IMR-90 (cell line): ENCODE data around the gene TEX44. TPM values are rescaled to one million over a fixed set of nuclear protein-coding genes. Genes with fewer than 3 reads are reported as not detected.
A peak's percentile ranks its signal among the peaks of the same experiment; 100 is the strongest.

Experiments used
- ATAC-seq: fragments of 200-7000 bp; cut with Tn5 transposase; 2 replicates; pipeline ENCODE4 v1.9.1; 2020; ENCODE audit warnings: low read depth, mild to moderate bottlenecking, moderate library complexity
- BruUV-seq: library from RNA; stranded (reverse); fragments of 400-500 nt; replicated peaks from 2 replicates; lab custom pipeline; 2021; lab: Mats Ljungman, UMichigan
- CTCF ChIA-PET: fragments of 300-600 bp; formaldehyde crosslinking; extraction: SDS; loops from one replicate; lab custom pipeline; 2021; ENCODE audit warnings: antibody characterized with exemption; lab: Yijun Ruan, JAX
- POLR2A ChIA-PET: fragments of 300-600 bp; sonication (Branson Sonifier 250); formaldehyde crosslinking; loops from one replicate; lab custom pipeline; 2022; ENCODE audit warnings: antibody characterized with exemption; ENCODE audit not compliant: unreplicated experiment; lab: Charles Lee
- DNase-seq: peaks from one replicate; pipeline ENCODE4 v3.0.0; 2013
- H2AFZ ChIP-seq: replicated peaks from 2 replicates; pipeline ENCODE3; 2013; ENCODE audit warnings: low read length, mild to moderate bottlenecking; ENCODE audit not compliant: poor library complexity
- H2AK5ac ChIP-seq: 2 replicates; pipeline ENCODE4 v1.6.1; 2013; ENCODE audit warnings: low read depth, low read length, inconsistent platforms
- H2AK9ac ChIP-seq: replicated peaks from 2 replicates; pipeline ENCODE3; 2013; ENCODE audit warnings: mild to moderate bottlenecking, low read depth, low read length, moderate library complexity; ENCODE audit not compliant: poor library complexity
- H2BK120ac ChIP-seq: 2 replicates; pipeline ENCODE4 v1.6.1; 2013; ENCODE audit warnings: low read depth, low read length, inconsistent platforms
- H2BK15ac ChIP-seq: 3 replicates; pipeline ENCODE4 v1.6.1; 2013; ENCODE audit warnings: low read depth, low read length, inconsistent platforms
- H2BK20ac ChIP-seq: 2 replicates; pipeline ENCODE4 v1.6.1; 2013; ENCODE audit warnings: low read depth, mild to moderate bottlenecking, inconsistent platforms, low read length, moderate library complexity
- H2BK5ac ChIP-seq: 2 replicates; pipeline ENCODE4 v1.6.1; 2013; ENCODE audit warnings: mild to moderate bottlenecking, low read depth, low read length, inconsistent platforms; ENCODE audit not compliant: poor library complexity, severe bottlenecking
- H3K14ac ChIP-seq: replicated peaks from 2 replicates; pipeline ENCODE4 v1.6.1; 2013; ENCODE audit warnings: low read depth, low read length, inconsistent platforms
- H3K18ac ChIP-seq: 2 replicates; pipeline ENCODE4 v1.6.1; 2013; ENCODE audit warnings: low read depth, low read length, control low read depth
- H3K23ac ChIP-seq: 2 replicates; pipeline ENCODE4 v1.6.1; 2013; ENCODE audit warnings: low read depth, low read length, inconsistent platforms
- H3K27ac ChIP-seq: 2 replicates; pipeline ENCODE4 v1.5.1; 2013; ENCODE audit warnings: mild to moderate bottlenecking, control low read depth, low read length; ENCODE audit not compliant: insufficient read depth
- H3K27me3 ChIP-seq: 2 replicates; pipeline ENCODE4 v1.6.1; 2013; ENCODE audit warnings: low read length; ENCODE audit not compliant: control insufficient read depth, insufficient read depth
- H3K36me3 ChIP-seq: 2 replicates; pipeline ENCODE4 v1.6.1; 2013; ENCODE audit warnings: low read length, mixed read lengths; ENCODE audit not compliant: control insufficient read depth, insufficient read depth
- H3K4ac ChIP-seq: 2 replicates; pipeline ENCODE4 v1.6.1; 2013; ENCODE audit warnings: low read depth, low read length, inconsistent platforms
- H3K4me1 ChIP-seq: 2 replicates; pipeline ENCODE4 v1.6.1; 2013; ENCODE audit warnings: low read length, mixed read lengths; ENCODE audit not compliant: control insufficient read depth, insufficient read depth
- H3K4me2 ChIP-seq: 2 replicates; pipeline ENCODE4 v1.6.1; 2013; ENCODE audit warnings: low read depth, mild to moderate bottlenecking, control low read depth, low read length, moderate library complexity
- H3K4me3 ChIP-seq: 2 replicates; pipeline ENCODE4 v1.5.1; 2013; ENCODE audit warnings: low read depth, mild to moderate bottlenecking, control low read depth, low read length, moderate library complexity; ENCODE audit not compliant: insufficient read depth
- H3K56ac ChIP-seq: 2 replicates; pipeline ENCODE4 v1.6.1; 2013; ENCODE audit warnings: low read length, inconsistent platforms; ENCODE audit not compliant: insufficient read depth; ENCODE audit errors: extremely low read depth
- H3K79me1 ChIP-seq, 2 experiments: 2 replicates each; pipeline ENCODE4 v1.6.1; 2013; ENCODE audit warnings: low read length in 2 of 2, inconsistent platforms in 1 of 2, low read depth in 1 of 2
- H3K9ac ChIP-seq: 2 replicates; pipeline ENCODE4 v1.6.1; 2013; ENCODE audit warnings: low read depth, low read length, control low read depth
- H3K9me1 ChIP-seq: 2 replicates; pipeline ENCODE4 v1.6.1; 2013; ENCODE audit warnings: low read length, inconsistent platforms; ENCODE audit not compliant: insufficient read depth
- H3K9me3 ChIP-seq: 2 replicates; pipeline ENCODE4 v1.6.1; 2013; ENCODE audit warnings: low read length; ENCODE audit not compliant: control insufficient read depth, insufficient read depth
- H4K20me1 ChIP-seq: 2 replicates; pipeline ENCODE4 v1.6.1; 2013; ENCODE audit warnings: low read length, inconsistent platforms; ENCODE audit not compliant: insufficient read depth
- H4K5ac ChIP-seq: 2 replicates; pipeline ENCODE4 v1.6.1; 2013; ENCODE audit warnings: mild to moderate bottlenecking, low read depth, low read length, control low read depth
- H4K8ac ChIP-seq, 2 experiments: 2 replicates each; pipeline ENCODE4 v1.6.1; 2013; ENCODE audit warnings: low read depth in 2 of 2, low read length in 2 of 2, control low read depth in 1 of 2, inconsistent platforms in 1 of 2
- H4K91ac ChIP-seq: 2 replicates; pipeline ENCODE4 v1.6.1; 2013; ENCODE audit warnings: low read depth, low read length, inconsistent platforms; ENCODE audit not compliant: insufficient read depth
- CEBPB ChIP-seq: IDR thresholded peaks from 2 replicates; pipeline ENCODE4 v1.6.1; 2012; ENCODE audit warnings: low read depth, low read length, improper control_type of control experiment
- CHD1 ChIP-seq: IDR thresholded peaks from 2 replicates; pipeline ENCODE4 v1.6.1; 2012; ENCODE audit warnings: low read depth, low read length, improper control_type of control experiment
- FOS ChIP-seq: fragments of 150-350 bp; IDR thresholded peaks from 2 replicates; pipeline ENCODE4 v1.6.1; 2016; ENCODE audit warnings: low read depth, low read length
- MAFK ChIP-seq: IDR thresholded peaks from 2 replicates; pipeline ENCODE4 v1.6.1; 2012; ENCODE audit warnings: low read depth, low read length, improper control_type of control experiment
- NFE2L2 ChIP-seq: fragments of 150-350 bp; IDR thresholded peaks from 2 replicates; pipeline ENCODE4 v1.6.1; 2016; ENCODE audit warnings: low read depth, mild to moderate bottlenecking, low read length
- RCOR1 ChIP-seq: IDR thresholded peaks from 2 replicates; pipeline ENCODE4 v1.6.1; 2012; ENCODE audit warnings: mild to moderate bottlenecking, low read length, improper control_type of control experiment; ENCODE audit not compliant: insufficient replicate concordance
- RFX5 ChIP-seq: IDR thresholded peaks from 2 replicates; pipeline ENCODE4 v1.8.0; 2012; ENCODE audit warnings: low read depth, mild to moderate bottlenecking, low read length, moderate library complexity
- WGBS, 2 experiments: methylation state at CpG; one replicate each; pipeline versions ENCODE4 v1.1.5 to v1.1.7; 2013; ENCODE audit warnings: missing lambda C conversion rate in 2 of 2; ENCODE audit not compliant: insufficient read length in 1 of 2; ENCODE audit errors: extremely low coverage in 2 of 2; 5-methylcytosine and 5-hydroxymethylcytosine counted together
- dilution Hi-C: fragments of 300-500 bp; cut with HindIII; formaldehyde crosslinking; loops from one replicate; pipeline ENCODE4 v1.14.3; 2018; ENCODE audit warnings: low sequenced_read_pairs; ENCODE audit not compliant: unreplicated experiment
- in situ Hi-C: fragments of 300-500 bp; cut with MboI; formaldehyde crosslinking; loops from 3 replicates; pipeline ENCODE4 v1.14.3; 2019; ENCODE audit warnings: low sequenced_read_pairs, inconsistent platforms, mixed read lengths
- intact Hi-C: fragments of 100-400 bp; cut with micrococcal nuclease; formaldehyde crosslinking; loops from 2 replicates; pipeline ENCODE4 v1.10.0; 2022
- polyA plus RNA-seq, 3 experiments: library from polyadenylated mRNA; depleted of rRNA; stranded (reverse); fragments of >200 nt; gene quantifications; 2 replicates each; pipeline ENCODE4 v1.2.3, GENCODE V29; 2012; ENCODE audit warnings: low replicate concordance in 1 of 3
- total RNA-seq: library from RNA; depleted of rRNA; stranded (reverse); fragments of >200 nt; gene quantifications from 2 replicates; pipeline ENCODE4 v1.2.3, GENCODE V29; 2012

Gene TEX44
- total and polyA plus RNA-seq, 2 of the 4 experiments (the other 2 are of a cell fraction), result not detected

DNA sequence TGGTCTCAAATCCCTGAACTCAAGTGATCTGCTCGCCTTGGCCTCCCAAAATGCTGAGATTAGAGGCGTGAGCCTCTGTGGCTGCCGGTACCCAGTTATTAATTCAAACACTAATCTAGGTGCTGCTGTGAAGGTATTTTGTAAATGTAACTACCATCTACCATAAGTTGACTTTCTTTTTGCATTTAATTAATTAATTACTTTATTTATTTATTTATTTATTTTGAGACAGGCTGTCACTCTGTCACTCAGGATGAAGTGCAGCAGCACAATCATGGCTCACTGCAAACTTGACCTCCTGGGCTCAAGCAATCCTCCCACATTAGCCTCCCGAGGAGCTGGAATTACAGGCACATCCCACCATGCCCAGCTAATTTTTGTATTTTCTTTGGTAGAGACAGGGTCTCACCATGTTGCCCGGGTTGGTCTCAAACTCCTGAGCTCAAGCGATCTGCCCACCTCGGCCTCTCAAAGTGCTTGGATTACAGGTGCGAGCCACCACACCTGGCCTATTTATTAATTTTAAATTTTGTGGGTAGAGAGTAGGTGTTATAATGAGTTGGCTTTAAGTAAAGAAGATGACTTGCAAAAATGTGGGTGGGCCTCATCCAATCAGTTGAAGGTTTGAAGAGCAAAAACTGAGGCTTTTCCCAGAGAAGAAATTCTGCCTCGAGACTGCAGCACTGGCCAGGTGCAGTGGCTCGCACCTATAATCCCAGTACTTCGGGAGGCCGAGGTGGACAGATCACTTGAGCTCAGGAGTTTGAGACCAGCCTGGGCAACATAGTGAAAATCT is 45.2 kb upstream of the TEX44 start:
- WGBS, 2 experiments, result 93% methylated on average over 3 of the region's 12 CpGs; no CpG with 5 or more reads in 1 of the 2 experiments
- Histone ChIP-seq H3K4me2 (no peak overlapping the region), H2AFZ (no peak overlapping the region), H4K8ac (no peak overlapping the region), H3K27me3 (peaks cover 4% of the 10 kb centered on the region; the same call in 1 of the 2 replicates), H3K4me3 (no peak overlapping the region), H3K36me3 (no peaks in the 10 kb centered on the region), H2AK9ac (no peak overlapping the region), H3K79me1 (no peaks in the 10 kb centered on the region), H3K18ac (no peak overlapping the region), H3K14ac (no peak overlapping the region), H2BK120ac (no peak overlapping the region), H3K9me1 (peaks cover 5% of the 10 kb centered on the region), H3K23ac (no peak overlapping the region), H3K4me1 (peaks cover 5% of the 10 kb centered on the region; the same call in 1 of the 2 replicates), H2BK5ac (no peak overlapping the region), H4K91ac (no peak overlapping the region), H3K56ac (no peak overlapping the region), H3K4ac (no peak overlapping the region), H3K9me3 (peaks cover 10% of the 10 kb centered on the region), H4K5ac (no peak overlapping the region), H2BK15ac (no peak overlapping the region), H2BK20ac (no peak overlapping the region), H3K27ac (no peak overlapping the region), H3K9ac (no peak overlapping the region), H2AK5ac (no peak overlapping the region), H4K20me1 (no peaks in the 10 kb centered on the region)
- POLR2A ChIA-PET, result no interaction called here
- BruUV-seq, result no TSS peak
- intact Hi-C loops (no loop called here), in situ Hi-C loops (no loop called here), dilution Hi-C loops (no loop called here)
- CTCF ChIA-PET, result interaction anchor here (0.6 kb wide), 1 partner anchor 30 kb away, joined by 3 read pairs; no protein-coding TSS in a partner anchor
- ATAC-seq, result no peak
- TF ChIP-seq CEBPB (no peak), FOS (no peak), MAFK (no peak), RFX5 (no peak), NFE2L2 (peak; percentile 70), RCOR1 (no peak), CHD1 (no peak)
- DNase-seq, result no peak
